Measurements from ENCODE around the gene ARHGAP31.
"Not testable (repeated sequence)": the region's sequence is repeated elsewhere in the genome, so short reads cannot be mapped to it uniquely, and the experiment has no call there.

ARHGAP31 gene

GRCh38 chr3:119293871-119294695, at the start of gene ARHGAP31:
Gene ARHGAP31 (plus strand): TSS chr3:119294383. CDS start chr3:119294905, 522 bp downstream.
- peak in 50 of 56 donors; percentile 17 to 75 (median 53) for DNase-seq

GRCh38 chr3:119245778-119246177, 48.4 kb upstream of the ARHGAP31 start:
- DNase-seq: peak in 5 of 56 donors; percentile 3 to 47 (median 18)

- DNase-seq: no peak
Observed at GRCh38 chr3:119255214-119255613, 39.0 kb upstream of the ARHGAP31 start.

- DNase-seq: no peak
Observed at GRCh38 chr3:119257111-119257510, 37.1 kb upstream of the ARHGAP31 start.

- DNase-seq: no peak
Observed at GRCh38 chr3:119257654-119258410, 36.4 kb upstream of the ARHGAP31 start.

GRCh38 chr3:119258915-119259314, 35.3 kb upstream of the ARHGAP31 start:
- DNase-seq: no peak

GRCh38 chr3:119259821-119260220, 34.4 kb upstream of the ARHGAP31 start:
- DNase-seq: no peak

- no peak for DNase-seq
Observed at GRCh38 chr3:119261055-119261454, 33.1 kb upstream of the ARHGAP31 start.

GRCh38 chr3:119270212-119270611, 24.0 kb upstream of the ARHGAP31 start:
- DNase-seq: not testable (repeated sequence)

- no peak for DNase-seq
Observed at GRCh38 chr3:119276680-119277079, 17.5 kb upstream of the ARHGAP31 start.

- DNase-seq: peak in 21 of 56 donors; percentile 7 to 67 (median 30)
Observed at GRCh38 chr3:119279101-119279554, 15.1 kb upstream of the ARHGAP31 start.

- DNase-seq: peak in 10 of 56 donors; percentile 6 to 45 (median 20)
Observed at GRCh38 chr3:119279584-119280243, 14.5 kb upstream of the ARHGAP31 start.

GRCh38 chr3:119288669-119289403, 5.3 kb upstream of the ARHGAP31 start:
- DNase-seq: no peak

- no peak for DNase-seq
Observed at GRCh38 chr3:119289404-119289770, 4.8 kb upstream of the ARHGAP31 start.

GRCh38 chr3:119290613-119291012, 3.6 kb upstream of the ARHGAP31 start:
- DNase-seq: no peak

- no peak for DNase-seq
Observed at GRCh38 chr3:119291062-119291700, 3.0 kb upstream of the ARHGAP31 start.

GRCh38 chr3:119292666-119293065, 1.5 kb upstream of the ARHGAP31 start:
- DNase-seq: no peak

GRCh38 chr3:119293105-119293870, 895 bp upstream of the ARHGAP31 start:
- DNase-seq: no peak
